DMS53 (cell line): ENCODE data around the gene ZBTB38.

Source experiments
- DNase-seq: peaks from one replicate; lab custom pipeline; 2025; lab: John Stamatoyannopoulos, UW

The ZBTB38 gene

GRCh38 chr3:141405591-141405990 lies 37.3 kb downstream of the ZBTB38 start:
- no peak for DNase-seq

- DNase-seq, result no peak
Observed at GRCh38 chr3:141406265-141406664, 38.0 kb downstream of the ZBTB38 start.

GRCh38 chr3:141407047-141407446 lies 38.7 kb downstream of the ZBTB38 start:
- no peak for DNase-seq

GRCh38 chr3:141407825-141408224 lies 39.5 kb downstream of the ZBTB38 start:
- no peak for DNase-seq

GRCh38 chr3:141408596-141408995 lies 40.3 kb downstream of the ZBTB38 start:
- no peak for DNase-seq

GRCh38 chr3:141409940-141410241 lies 41.6 kb downstream of the ZBTB38 start:
- DNase-seq, result peak; percentile 21

GRCh38 chr3:141410408-141410807 lies 42.1 kb downstream of the ZBTB38 start:
- peak; percentile 59 for DNase-seq

- DNase-seq, result peak; percentile 65
Observed at GRCh38 chr3:141410846-141411245, 42.5 kb downstream of the ZBTB38 start.

- DNase-seq, result peak; percentile 64
Observed at GRCh38 chr3:141411251-141411771, 43.0 kb downstream of the ZBTB38 start.

- peak; percentile 81 for DNase-seq
Observed at GRCh38 chr3:141412087-141412935, 44.0 kb downstream of the ZBTB38 start.

- peak; percentile 69 for DNase-seq
Observed at GRCh38 chr3:141412936-141413354, 44.6 kb downstream of the ZBTB38 start.

- no peak for DNase-seq
Observed at GRCh38 chr3:141413391-141413790, 45.1 kb downstream of the ZBTB38 start.

- DNase-seq, result no peak
Observed at GRCh38 chr3:141413801-141414689, 45.7 kb downstream of the ZBTB38 start.

GRCh38 chr3:141414800-141415462 lies 46.6 kb downstream of the ZBTB38 start:
- DNase-seq, result no peak

- DNase-seq, result no peak
Observed at GRCh38 chr3:141415953-141416352, 47.6 kb downstream of the ZBTB38 start.
